ENCODE measurements around the gene FABP3. TPM values are rescaled to one million over a fixed set of nuclear protein-coding genes. Genes with fewer than 3 reads are reported as not detected.

Gene FABP3
- total and polyA plus RNA-seq, 3 experiments from 2014 or later: not detected

Other genes starting within 250 kb of the FABP3 start
- gene NKAIN1, start 133.2 kb downstream of the FABP3 start, total RNA-seq: not detected
- not detected for gene NKAIN1, start 133.2 kb downstream of the FABP3 start, polyA plus RNA-seq
- 100 to 1,000 TPM; 120 TPM for gene SNRNP40, start 76.3 kb downstream of the FABP3 start, total RNA-seq
- gene SNRNP40, start 76.3 kb downstream of the FABP3 start, polyA plus RNA-seq: 89.3 TPM
- gene ZCCHC17, start 76.0 kb downstream of the FABP3 start, total RNA-seq: 10 to 100 TPM; 30.4 to 30.8 TPM
- gene ZCCHC17, start 76.0 kb downstream of the FABP3 start, polyA plus RNA-seq: 51.0 TPM
- under 1 TPM; 0.11 to 0.31 TPM for gene SERINC2, start 40.1 kb upstream of the FABP3 start, total RNA-seq
- not detected for gene SERINC2, start 40.1 kb upstream of the FABP3 start, polyA plus RNA-seq
- gene TINAGL1, start 203.4 kb upstream of the FABP3 start, total RNA-seq: not detected
- gene TINAGL1, start 203.4 kb upstream of the FABP3 start, polyA plus RNA-seq: not detected
- not detected for gene HCRTR1, start 244.6 kb upstream of the FABP3 start, total RNA-seq
- gene HCRTR1, start 244.6 kb upstream of the FABP3 start, polyA plus RNA-seq: not detected